ENCODE measurements around the gene ANTXR2. TPM values are rescaled to one million over a fixed set of nuclear protein-coding genes. Genes with fewer than 3 reads are reported as not detected.

Gene ANTXR2
- total and polyA plus RNA-seq, 2 donors (not counting 1 experiment from before 2014, with no cell fraction given), result 85.3 to 135 TPM

GRCh38 chr4:79979785-79980437 is 93.1 kb downstream of the ANTXR2 start:
- H3K36me3 ChIP-seq (ENCODE audit: control insufficient read depth, insufficient read depth, low read length), result peaks cover 2% of the 10 kb centered on the region

GRCh38 chr4:79977131-79977840 is 95.7 kb downstream of the ANTXR2 start:
- no peak overlapping the region for H3K4me2 ChIP-seq (ENCODE audit: extremely low read depth, insufficient read depth, low read length)
- no peaks in the 10 kb centered on the region for H3K27me3 ChIP-seq (ENCODE audit: control insufficient read depth, insufficient read depth, low read length)
- TF ChIP-seq EZH2 (IDR thresholded peaks at IDR 0.05; ENCODE audit: low read length, missing control alignments) (no peak), CTCF (conservative IDR thresholded peaks at IDR 0.05 in 1 of 2, IDR thresholded peaks at IDR 0.05 in 1 of 2; ENCODE audit: low read depth in 1 of 2, low read length in 2 of 2) (no peak)
- H3K9ac ChIP-seq (ENCODE audit: insufficient read depth, low read length), result no peak overlapping the region
- no peak overlapping the region for H3K4me3 ChIP-seq (replicated peaks in 1 of 4; ENCODE audit: control extremely low read depth in 1 of 4, insufficient read depth in 1 of 4, low read depth in 3 of 4, low read length in 4 of 4)
- H3K9me3 ChIP-seq (ENCODE audit: control insufficient read depth, insufficient read depth, low read depth, low read length), result no peaks in the 10 kb centered on the region
- no peaks in the 10 kb centered on the region for H4K20me1 ChIP-seq (ENCODE audit: control insufficient read depth, extremely low read depth, insufficient read depth, low read length)
- H3K27ac ChIP-seq (ENCODE audit: insufficient read depth, low read length), result no peak overlapping the region
- H3K79me2 ChIP-seq (ENCODE audit: control insufficient read depth, insufficient read depth, low read length), result no peaks in the 10 kb centered on the region
- peaks cover 2% of the 10 kb centered on the region for H3K36me3 ChIP-seq (ENCODE audit: control insufficient read depth, insufficient read depth, low read length)
- no peak overlapping the region for H2AFZ ChIP-seq (ENCODE audit: low read length)
- peak in 1 of 2 donors; percentile 64 for DNase-seq (ENCODE audit: low read depth in 2 of 2)
- H3K4me1 ChIP-seq (ENCODE audit: control insufficient read depth, extremely low read depth, insufficient read depth, low read length), result no peaks in the 10 kb centered on the region

More at GRCh38 chr4:79979785-79980437, 93.1 kb downstream of the ANTXR2 start:
- TF ChIP-seq EZH2 (IDR thresholded peaks at IDR 0.05; ENCODE audit: low read length, missing control alignments) (no peak), CTCF (conservative IDR thresholded peaks at IDR 0.05 in 1 of 2, IDR thresholded peaks at IDR 0.05 in 1 of 2; ENCODE audit: low read depth in 1 of 2, low read length in 2 of 2) (no peak)
- Histone ChIP-seq H3K4me1 (ENCODE audit: control insufficient read depth, extremely low read depth, insufficient read depth, low read length) (no peaks in the 10 kb centered on the region), H2AFZ (ENCODE audit: low read length) (no peak overlapping the region), H4K20me1 (ENCODE audit: control insufficient read depth, extremely low read depth, insufficient read depth, low read length) (no peaks in the 10 kb centered on the region), H3K9me3 (ENCODE audit: control insufficient read depth, insufficient read depth, low read depth, low read length) (no peaks in the 10 kb centered on the region), H3K9ac (ENCODE audit: insufficient read depth, low read length) (no peak overlapping the region), H3K27me3 (ENCODE audit: control insufficient read depth, insufficient read depth, low read length) (no peaks in the 10 kb centered on the region), H3K27ac (ENCODE audit: insufficient read depth, low read length) (no peak overlapping the region), H3K79me2 (ENCODE audit: control insufficient read depth, insufficient read depth, low read length) (no peaks in the 10 kb centered on the region), H3K4me3 (replicated peaks in 1 of 4; ENCODE audit: control extremely low read depth in 1 of 4, insufficient read depth in 1 of 4, low read depth in 3 of 4, low read length in 4 of 4) (no peak overlapping the region), H3K4me2 (ENCODE audit: extremely low read depth, insufficient read depth, low read length) (no peak overlapping the region)
- DNase-seq (ENCODE audit: low read depth in 2 of 2), result no peak

GRCh38 chr4:79964400-79965211 is 108.4 kb downstream of the ANTXR2 start:
- Histone ChIP-seq H3K36me3 (ENCODE audit: control insufficient read depth, insufficient read depth, low read length) (peaks cover 3% of the 10 kb centered on the region), H3K4me1 (ENCODE audit: control insufficient read depth, extremely low read depth, insufficient read depth, low read length) (no peaks in the 10 kb centered on the region), H3K4me2 (ENCODE audit: extremely low read depth, insufficient read depth, low read length) (no peak overlapping the region), H3K4me3 (replicated peaks in 1 of 4; ENCODE audit: control extremely low read depth in 1 of 4, insufficient read depth in 1 of 4, low read depth in 3 of 4, low read length in 4 of 4) (peak overlapping the region in 1 of 4 experiments; percentile 35), H3K27ac (ENCODE audit: insufficient read depth, low read length) (no peak overlapping the region), H3K9ac (ENCODE audit: insufficient read depth, low read length) (no peak overlapping the region), H3K79me2 (ENCODE audit: control insufficient read depth, insufficient read depth, low read length) (no peaks in the 10 kb centered on the region), H2AFZ (ENCODE audit: low read length) (no peak overlapping the region), H3K9me3 (ENCODE audit: control insufficient read depth, insufficient read depth, low read depth, low read length) (no peaks in the 10 kb centered on the region), H4K20me1 (ENCODE audit: control insufficient read depth, extremely low read depth, insufficient read depth, low read length) (no peaks in the 10 kb centered on the region), H3K27me3 (ENCODE audit: control insufficient read depth, insufficient read depth, low read length) (no peaks in the 10 kb centered on the region)
- peak; percentile 58 to 63 for DNase-seq (ENCODE audit: low read depth in 2 of 2)
- no peak for TF ChIP-seq CTCF (conservative IDR thresholded peaks at IDR 0.05 in 1 of 2, IDR thresholded peaks at IDR 0.05 in 1 of 2; ENCODE audit: low read depth in 1 of 2, low read length in 2 of 2)
- no peak for TF ChIP-seq EZH2 (IDR thresholded peaks at IDR 0.05; ENCODE audit: low read length, missing control alignments)

Data from fibroblast of lung (primary cell).